ENCODE data around the gene ANKRD63. TPM values are rescaled to one million over a fixed set of nuclear protein-coding genes. Genes with fewer than 3 reads are reported as not detected.
A peak's percentile ranks its signal among the peaks of the same experiment; 100 is the strongest.

Gene ANKRD63
- total and polyA plus RNA-seq, 9 of the 15 experiments (the other 6 are each of a cell fraction or from before 2014, with no cell fraction given), result 1.3 to 2.0 (median 1.8) TPM; not detected in 6

GRCh38 chr15:40290918-40291574, 8.2 kb upstream of the ANKRD63 start (continued):
- TF ChIP-seq ZBTB5 (IDR thresholded peaks at IDR 0.05), result no peak
- TF ChIP-seq SRSF7 (optimal IDR thresholded peaks at IDR 0.05; ENCODE audit: low read depth, low read length), result no peak
- no peak for TF ChIP-seq RBM14 (IDR thresholded peaks at IDR 0.05; ENCODE audit: borderline replicate concordance, insufficient read depth, low read depth, low read length)
- no peak for TF ChIP-seq STAT5B (CRISPR knock-in tag; IDR thresholded peaks at IDR 0.05)
- TF ChIP-seq TEAD2 (tag; IDR thresholded peaks at IDR 0.05), result no peak
- TF ChIP-seq MEF2A (IDR thresholded peaks at IDR 0.05; ENCODE audit: control insufficient read depth, low read depth, low read length), result no peak
- TF ChIP-seq EP300 (IDR thresholded peaks at IDR 0.05; ENCODE audit: low read length), result no peak
- no peak for TF ChIP-seq NUFIP1 (IDR thresholded peaks at IDR 0.05; ENCODE audit: partially characterized antibody)
- peak; percentile 85 for TF ChIP-seq NR3C1 (CRISPR knock-in tag; IDR thresholded peaks at IDR 0.05)
- TF ChIP-seq STAG1 (CRISPR knock-in tag; IDR thresholded peaks at IDR 0.05; ENCODE audit: borderline replicate concordance), result no peak
- TF ChIP-seq NFE2 (IDR thresholded peaks at IDR 0.05; ENCODE audit: low read depth), result no peak
- peak; percentile 51 for TF ChIP-seq MYC (IDR thresholded peaks at IDR 0.05; ENCODE audit: low read depth, low read length)
- no peak for TF ChIP-seq MYC (CRISPR knock-in tag; IDR thresholded peaks at IDR 0.05; ENCODE audit: borderline replicate concordance, low read depth)
- no peak for TF ChIP-seq SRSF9 (IDR thresholded peaks at IDR 0.05; ENCODE audit: borderline replicate concordance, low read depth, low read length)
- TF ChIP-seq ZNF699 (CRISPR knock-in tag; IDR thresholded peaks at IDR 0.05; ENCODE audit: insufficient replicate concordance), result no peak
- TF ChIP-seq CCNT2 (IDR thresholded peaks at IDR 0.05; ENCODE audit: borderline replicate concordance, extremely low read depth, insufficient read length, low read depth, low read length), result peak; percentile 42
- TF ChIP-seq MECOM (CRISPR knock-in tag; IDR thresholded peaks at IDR 0.05), result no peak
- TF ChIP-seq PHB (CRISPR knock-in tag; IDR thresholded peaks at IDR 0.05), result no peak
- TF ChIP-seq RBM34 (IDR thresholded peaks at IDR 0.05; ENCODE audit: borderline replicate concordance, insufficient read depth, low read length), result no peak
- no peak for TF ChIP-seq LARP7 (IDR thresholded peaks at IDR 0.05)
- TF ChIP-seq HDGF (IDR thresholded peaks at IDR 0.05), result no peak
- no peak for TF ChIP-seq CHD1 (IDR thresholded peaks at IDR 0.05; ENCODE audit: low read length)
- TF ChIP-seq MLX (CRISPR knock-in tag; conservative IDR thresholded peaks at IDR 0.05), result no peak
- no peak for TF ChIP-seq ZNF133 (CRISPR knock-in tag; IDR thresholded peaks at IDR 0.05)
- TF ChIP-seq MTA1 (IDR thresholded peaks at IDR 0.05; ENCODE audit: borderline replicate concordance), result no peak
- no peak for TF ChIP-seq ZNF695 (CRISPR knock-in tag; IDR thresholded peaks at IDR 0.05)

Measured in K562 (cell line).